ENCODE measurements around the gene TMOD3. TPM values are rescaled to one million over a fixed set of nuclear protein-coding genes. Genes with fewer than 3 reads are reported as not detected.

The TMOD3 gene
- total RNA-seq, 1 donor from 2014 or later = 29.2 TPM

- Mint-ChIP-seq H3K4me3 (ENCODE audit: unreplicated experiment) (no peak overlapping the region), H3K36me3 (ENCODE audit: unreplicated experiment) (no peaks in the 10 kb centered on the region), H3K4me1 (ENCODE audit: low read depth, unreplicated experiment) (peaks cover 14% of the 10 kb centered on the region), H3K9me3 (ENCODE audit: unreplicated experiment) (no peaks in the 10 kb centered on the region), H3K27ac (ENCODE audit: unreplicated experiment) (no peak overlapping the region), H3K27me3 (ENCODE audit: unreplicated experiment) (peaks cover 1% of the 10 kb centered on the region)
- no peak for DNase-seq
- TF ChIP-seq CTCF (IDR thresholded peaks at IDR 0.05; ENCODE audit: partially characterized antibody, unreplicated experiment) = no peak
These were observed 32.3 kb downstream of the TMOD3 start for GRCh38 chr15:51861557-51862359.

- H3K27ac Mint-ChIP-seq (ENCODE audit: unreplicated experiment) = no peak overlapping the region
- DNase-seq = no peak
- H3K4me3 Mint-ChIP-seq (ENCODE audit: unreplicated experiment) = no peak overlapping the region
- H3K9me3 Mint-ChIP-seq (ENCODE audit: unreplicated experiment) = no peaks in the 10 kb centered on the region
- TF ChIP-seq CTCF (IDR thresholded peaks at IDR 0.05; ENCODE audit: partially characterized antibody, unreplicated experiment) = no peak
- H3K27me3 Mint-ChIP-seq (ENCODE audit: unreplicated experiment) = peaks cover 1% of the 10 kb centered on the region
- peaks cover 18% of the 10 kb centered on the region for H3K4me1 Mint-ChIP-seq (ENCODE audit: low read depth, unreplicated experiment)
- no peaks in the 10 kb centered on the region for H3K36me3 Mint-ChIP-seq (ENCODE audit: unreplicated experiment)
These were observed 33.7 kb downstream of the TMOD3 start for GRCh38 chr15:51863131-51863530.

GRCh38 chr15:51864408-51865056 is 35.1 kb downstream of the TMOD3 start:
- Mint-ChIP-seq H3K4me3 (ENCODE audit: unreplicated experiment) (no peak overlapping the region), H3K4me1 (ENCODE audit: low read depth, unreplicated experiment) (peaks cover 18% of the 10 kb centered on the region), H3K9me3 (ENCODE audit: unreplicated experiment) (no peaks in the 10 kb centered on the region), H3K27me3 (ENCODE audit: unreplicated experiment) (peaks cover 1% of the 10 kb centered on the region), H3K27ac (ENCODE audit: unreplicated experiment) (no peak overlapping the region), H3K36me3 (ENCODE audit: unreplicated experiment) (no peaks in the 10 kb centered on the region)
- no peak for DNase-seq
- no peak for TF ChIP-seq CTCF (IDR thresholded peaks at IDR 0.05; ENCODE audit: partially characterized antibody, unreplicated experiment)

GRCh38 chr15:51865317-51865716 is 35.9 kb downstream of the TMOD3 start:
- Mint-ChIP-seq H3K9me3 (ENCODE audit: unreplicated experiment) (no peaks in the 10 kb centered on the region), H3K4me3 (ENCODE audit: unreplicated experiment) (no peak overlapping the region), H3K27ac (ENCODE audit: unreplicated experiment) (no peak overlapping the region), H3K4me1 (ENCODE audit: low read depth, unreplicated experiment) (peaks cover 18% of the 10 kb centered on the region), H3K27me3 (ENCODE audit: unreplicated experiment) (peaks cover 1% of the 10 kb centered on the region), H3K36me3 (ENCODE audit: unreplicated experiment) (no peaks in the 10 kb centered on the region)
- DNase-seq = no peak
- TF ChIP-seq CTCF (IDR thresholded peaks at IDR 0.05; ENCODE audit: partially characterized antibody, unreplicated experiment) = no peak

- Mint-ChIP-seq H3K27ac (ENCODE audit: unreplicated experiment) (no peak overlapping the region), H3K4me3 (ENCODE audit: unreplicated experiment) (no peak overlapping the region), H3K36me3 (ENCODE audit: unreplicated experiment) (no peaks in the 10 kb centered on the region), H3K4me1 (ENCODE audit: low read depth, unreplicated experiment) (peaks cover 15% of the 10 kb centered on the region), H3K27me3 (ENCODE audit: unreplicated experiment) (peaks cover 1% of the 10 kb centered on the region), H3K9me3 (ENCODE audit: unreplicated experiment) (no peaks in the 10 kb centered on the region)
- DNase-seq = no peak
- no peak for TF ChIP-seq CTCF (IDR thresholded peaks at IDR 0.05; ENCODE audit: partially characterized antibody, unreplicated experiment)
These were observed 36.7 kb downstream of the TMOD3 start for GRCh38 chr15:51866161-51866560.
